OCI-LY7 (cell line): Measurements from ENCODE around the gene GNG7. TPM values are rescaled to one million over a fixed set of nuclear protein-coding genes. Genes with fewer than 3 reads are reported as not detected.
A peak's percentile ranks its signal among the peaks of the same experiment; 100 is the strongest.

Source experiments
- BruUV-seq: library from RNA; stranded (reverse); fragments of 400-500 nt; replicated peaks from 2 replicates; lab custom pipeline; 2021; lab: Mats Ljungman, UMichigan
- CTCF ChIA-PET: fragments of 300-600 bp; sonication (Branson Sonifier 250); formaldehyde crosslinking; loops from one replicate; lab custom pipeline; 2022; ENCODE audit warnings: antibody characterized with exemption; ENCODE audit not compliant: unreplicated experiment; lab: Charles Lee
- POLR2A ChIA-PET: fragments of 300-600 bp; sonication (Branson Sonifier 250); formaldehyde crosslinking; loops from one replicate; lab custom pipeline; 2022; ENCODE audit warnings: antibody characterized with exemption; lab: Charles Lee
- DNase-seq: peaks from one replicate; pipeline ENCODE4 v3.0.0-alpha.2; 2015; ENCODE audit warnings: low spot score
- H2AFZ ChIP-seq: fragments of 200-600 bp; sonication (generic), shearing (Covaris generic); 2 replicates; pipeline ENCODE4 v1.6.1; 2014; ENCODE audit warnings: mild to moderate bottlenecking, antibody characterized with exemption, low read length, moderate library complexity
- H3K27ac ChIP-seq: fragments of 200-600 bp; sonication (generic); 2 replicates; pipeline ENCODE4 v1.5.1; 2014; ENCODE audit warnings: mixed run types, low read depth, mild to moderate bottlenecking, moderate library complexity, low read length, inconsistent platforms; ENCODE audit not compliant: poor library complexity, severe bottlenecking
- H3K36me3 ChIP-seq: fragments of 200-600 bp; sonication (generic); 2 replicates; pipeline ENCODE4 v1.6.1; 2014; ENCODE audit warnings: mild to moderate bottlenecking, antibody characterized with exemption, low read length, moderate library complexity, mixed read lengths; ENCODE audit not compliant: insufficient read depth
- H3K4me1 ChIP-seq: fragments of 200-600 bp; sonication (generic); 2 replicates; pipeline ENCODE4 v1.5.1; 2014; ENCODE audit warnings: mild to moderate bottlenecking, low read length; ENCODE audit not compliant: insufficient read depth, poor library complexity, severe bottlenecking
- H3K4me2 ChIP-seq: fragments of 200-600 bp; sonication (generic); 2 replicates; pipeline ENCODE4 v1.6.1; 2014; ENCODE audit warnings: mild to moderate bottlenecking, low read length
- H3K4me3 ChIP-seq: fragments of 200-600 bp; sonication (generic); 2 replicates; pipeline ENCODE4 v1.5.1; 2014; ENCODE audit warnings: mild to moderate bottlenecking, low read depth, low read length; ENCODE audit not compliant: poor library complexity, severe bottlenecking
- H3K79me2 ChIP-seq: fragments of 200-600 bp; sonication (generic); 2 replicates; pipeline ENCODE4 v1.6.1; 2016; ENCODE audit warnings: low read depth, mild to moderate bottlenecking, low read length, moderate library complexity, mixed read lengths; ENCODE audit not compliant: insufficient read depth
- H3K9me2 ChIP-seq: fragments of 200-600 bp; sonication (generic); 2 replicates; pipeline ENCODE4 v1.6.1; 2016; ENCODE audit warnings: mild to moderate bottlenecking, low read length, mixed read lengths; ENCODE audit not compliant: insufficient read depth
- H3K9me3 ChIP-seq: fragments of 200-600 bp; sonication (generic); 2 replicates; pipeline ENCODE4 v1.6.1; 2014; ENCODE audit warnings: mild to moderate bottlenecking, mixed run types, low read length, mixed read lengths
- H4K20me1 ChIP-seq: fragments of 200-600 bp; sonication (generic); 2 replicates; pipeline ENCODE4 v1.6.1; 2014; ENCODE audit warnings: mild to moderate bottlenecking, antibody characterized with exemption, low read length, moderate library complexity, mixed read lengths; ENCODE audit not compliant: insufficient read depth
- EZH2phosphoT487 ChIP-seq: fragments of 200-600 bp; sonication (generic); IDR thresholded peaks from 2 replicates; pipeline ENCODE4 v1.6.1; 2018; ENCODE audit warnings: low read depth, borderline replicate concordance, mild to moderate bottlenecking, mixed run types, antibody characterized with exemption, low read length, moderate library complexity, mixed read lengths
- intact Hi-C: fragments of 100-400 bp; cut with micrococcal nuclease; formaldehyde crosslinking; loops from one replicate; pipeline ENCODE4 v1.10.0; 2022; ENCODE audit not compliant: unreplicated experiment
- total RNA-seq, 2 experiments: library from RNA; depleted of rRNA in 1 of 2; stranded (reverse); fragments of >200 nt in 1 of 2; shearing (Covaris generic) in 1 of 2; gene quantifications; 2 replicates each; pipeline ENCODE4 v1.2.3, GENCODE V29; 2014 to 2022
- TF ChIP-seq, protein P1 (sequence below): fragments of 200-600 bp; sonication (generic); conservative IDR thresholded peaks from 2 replicates; pipeline ENCODE4 v1.5.1; 2014; ENCODE audit warnings: mild to moderate bottlenecking, antibody characterized with exemption, low read length, moderate library complexity, mixed read lengths

The GNG7 gene
- total RNA-seq, 2 experiments from 2014 or later = 13.9 to 15.3 TPM

GRCh38 chr19:2497186-2497585 lies 205.3 kb downstream of the GNG7 start:
- ChIA-PET CTCF (no interaction called here), POLR2A (no interaction called here)
- Histone ChIP-seq H3K79me2 (no peaks in the 10 kb centered on the region), H3K4me2 (no peak overlapping the region), H3K27ac (no peak overlapping the region), H3K36me3 (no peaks in the 10 kb centered on the region), H4K20me1 (no peaks in the 10 kb centered on the region), H3K4me3 (no peak overlapping the region), H3K4me1 (peaks cover 42% of the 10 kb centered on the region), H2AFZ (no peak overlapping the region), H3K9me2 (no peaks in the 10 kb centered on the region), H3K9me3 (no peaks in the 10 kb centered on the region)
- TF ChIP-seq, protein P1, sequence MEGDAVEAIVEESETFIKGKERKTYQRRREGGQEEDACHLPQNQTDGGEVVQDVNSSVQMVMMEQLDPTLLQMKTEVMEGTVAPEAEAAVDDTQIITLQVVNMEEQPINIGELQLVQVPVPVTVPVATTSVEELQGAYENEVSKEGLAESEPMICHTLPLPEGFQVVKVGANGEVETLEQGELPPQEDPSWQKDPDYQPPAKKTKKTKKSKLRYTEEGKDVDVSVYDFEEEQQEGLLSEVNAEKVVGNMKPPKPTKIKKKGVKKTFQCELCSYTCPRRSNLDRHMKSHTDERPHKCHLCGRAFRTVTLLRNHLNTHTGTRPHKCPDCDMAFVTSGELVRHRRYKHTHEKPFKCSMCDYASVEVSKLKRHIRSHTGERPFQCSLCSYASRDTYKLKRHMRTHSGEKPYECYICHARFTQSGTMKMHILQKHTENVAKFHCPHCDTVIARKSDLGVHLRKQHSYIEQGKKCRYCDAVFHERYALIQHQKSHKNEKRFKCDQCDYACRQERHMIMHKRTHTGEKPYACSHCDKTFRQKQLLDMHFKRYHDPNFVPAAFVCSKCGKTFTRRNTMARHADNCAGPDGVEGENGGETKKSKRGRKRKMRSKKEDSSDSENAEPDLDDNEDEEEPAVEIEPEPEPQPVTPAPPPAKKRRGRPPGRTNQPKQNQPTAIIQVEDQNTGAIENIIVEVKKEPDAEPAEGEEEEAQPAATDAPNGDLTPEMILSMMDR = no peak
- no peak for TF ChIP-seq EZH2phosphoT487
- intact Hi-C loops = no loop called here
- no TSS peak for BruUV-seq
- DNase-seq = no peak

DNA sequence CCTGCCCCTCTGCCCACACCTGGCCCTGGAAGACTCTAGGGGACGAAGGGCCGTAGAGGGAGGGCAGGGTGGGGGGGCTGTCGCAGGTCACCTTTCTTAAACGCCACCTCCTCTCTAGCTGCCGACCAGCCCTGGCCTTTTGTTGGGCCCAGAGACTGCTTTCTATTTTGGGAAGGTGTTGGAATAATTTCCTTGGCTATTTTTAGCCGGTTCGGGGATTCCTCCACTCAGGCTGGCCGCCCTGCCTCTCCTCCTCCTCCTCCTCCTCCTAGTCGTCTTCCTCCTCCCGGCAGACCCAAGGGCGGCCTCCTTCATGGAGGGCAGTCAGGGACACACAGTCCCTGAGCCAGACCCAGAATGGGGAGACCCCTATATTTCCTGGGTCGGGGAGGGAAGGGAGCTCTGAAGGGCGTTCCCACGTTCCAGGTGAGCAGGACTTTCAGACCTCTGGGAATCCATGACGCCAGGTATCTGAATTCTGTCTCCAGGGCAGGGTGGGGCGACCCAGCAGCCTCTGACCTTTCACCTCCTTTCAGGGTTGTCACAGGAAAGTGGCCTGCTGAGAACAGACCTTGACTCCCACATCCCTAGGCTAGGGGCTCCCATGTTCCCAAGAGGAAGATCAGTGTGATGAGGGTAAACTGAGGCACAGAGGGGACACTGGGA lies 206.7 kb downstream of the GNG7 start:
- BruUV-seq = no TSS peak
- Histone ChIP-seq H3K9me2 (no peaks in the 10 kb centered on the region), H3K79me2 (no peaks in the 10 kb centered on the region), H4K20me1 (no peaks in the 10 kb centered on the region), H3K4me2 (peak overlapping the region; percentile 73), H3K36me3 (no peaks in the 10 kb centered on the region), H3K27ac (no peak overlapping the region), H3K9me3 (no peaks in the 10 kb centered on the region), H3K4me1 (peaks cover 56% of the 10 kb centered on the region), H2AFZ (no peak overlapping the region), H3K4me3 (peak overlapping the region; percentile 67)
- POLR2A ChIA-PET = interaction anchor here (1.0 kb wide), 1 partner anchor 19 kb away, joined by 3 read pairs; no protein-coding TSS in a partner anchor
- TF ChIP-seq, protein P1 = no peak
- no peak for TF ChIP-seq EZH2phosphoT487
- CTCF ChIA-PET = interaction anchor here (1.1 kb wide), 1 partner anchor 20 kb away, joined by 3 read pairs; the partner anchor contains the start of gene GADD45B
- DNase-seq = no peak
- intact Hi-C loops = no loop called here

DNA sequence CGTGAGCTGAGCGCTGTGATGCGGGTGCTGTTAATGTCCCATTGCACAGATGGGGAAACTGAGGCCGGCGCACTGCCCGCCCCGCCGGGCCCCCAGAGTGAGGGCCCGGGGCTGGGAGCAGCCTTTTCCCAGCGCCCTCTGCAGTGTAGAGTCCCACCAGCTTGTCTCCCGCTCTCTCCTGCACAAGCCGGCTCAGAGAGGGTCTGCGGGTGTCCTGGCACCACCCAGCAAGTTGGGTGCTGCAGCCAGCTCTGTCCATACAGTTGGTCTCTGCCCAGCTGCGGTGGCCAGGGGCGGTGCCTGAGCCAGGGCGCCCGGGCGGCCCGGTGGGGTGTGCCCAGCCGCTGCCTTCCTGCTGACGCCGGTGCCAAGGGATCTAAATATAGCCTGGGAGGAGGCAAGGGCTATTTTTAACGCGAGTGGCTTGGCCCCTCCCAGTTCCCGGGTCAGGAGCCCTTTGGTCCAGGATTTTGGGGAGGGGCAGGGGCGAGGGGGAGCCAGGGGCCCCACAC lies 207.3 kb downstream of the GNG7 start:
- Histone ChIP-seq H3K9me2 (no peaks in the 10 kb centered on the region), H4K20me1 (no peaks in the 10 kb centered on the region), H3K4me3 (peak overlapping the region; percentile 67), H3K27ac (no peak overlapping the region), H3K9me3 (no peaks in the 10 kb centered on the region), H3K4me1 (peaks cover 62% of the 10 kb centered on the region), H3K36me3 (no peaks in the 10 kb centered on the region), H3K4me2 (peak overlapping the region; percentile 73), H2AFZ (peak overlapping the region; percentile 51; the same call in 1 of the 2 replicates), H3K79me2 (no peaks in the 10 kb centered on the region)
- no TSS peak for BruUV-seq
- TF ChIP-seq, protein P1 = no peak; the same call in 1 of the 2 replicates
- no peak for TF ChIP-seq EZH2phosphoT487
- ChIA-PET POLR2A (interaction anchor here (0.7 kb wide), 1 partner anchor 19 kb away, joined by 3 read pairs; the partner anchor contains the start of gene GADD45B), CTCF (no interaction called here)
- DNase-seq = no peak
- intact Hi-C loops = no loop called here
